ENCODE results near the gene ZCCHC2. TPM values are rescaled to one million over a fixed set of nuclear protein-coding genes. Genes with fewer than 3 reads are reported as not detected.
A peak's percentile ranks its signal among the peaks of the same experiment; 100 is the strongest.

ZCCHC2 gene
- total RNA-seq, 4 donors from 2014 or later: 17.6 to 36.6 (median 22.4) TPM

DNA sequence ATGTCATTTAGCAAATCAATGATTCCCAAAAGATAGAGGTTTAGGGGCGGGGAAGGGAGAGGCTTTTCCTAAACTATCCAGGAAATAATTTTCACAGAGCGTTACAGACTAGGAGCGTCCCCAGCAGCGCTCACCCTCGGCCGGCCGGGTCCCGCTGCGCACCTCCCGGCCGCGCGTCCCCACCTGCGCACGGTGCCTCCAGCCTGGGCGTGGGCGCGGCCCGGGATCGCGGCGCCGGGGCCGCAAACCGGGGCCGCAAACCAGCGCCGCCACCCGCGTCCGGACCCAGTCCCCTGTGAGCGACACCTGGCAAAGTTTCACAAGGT is 684 bp upstream of the ZCCHC2 start:
- 1% methylated on average over 27 of the region's 32 CpGs; no CpG with 5 or more reads in 1 of the 2 donors for WGBS, 2 donors (ENCODE audit: low coverage in 1 of 2)

DNA sequence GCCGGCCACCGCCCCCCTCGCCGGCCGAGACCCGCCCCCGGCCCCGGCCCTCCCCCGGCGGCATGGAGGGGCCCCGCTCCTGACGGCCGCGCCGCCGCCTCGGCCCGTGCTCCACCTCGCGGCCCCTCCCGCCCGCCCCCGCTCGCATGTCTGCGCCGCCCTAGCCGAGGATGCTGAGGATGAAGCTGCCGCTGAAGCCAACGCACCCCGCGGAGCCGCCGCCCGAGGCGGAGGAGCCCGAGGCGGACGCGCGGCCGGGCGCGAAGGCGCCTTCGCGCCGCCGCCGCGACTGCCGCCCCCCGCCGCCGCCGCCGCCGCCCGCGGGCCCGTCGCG is 397 bp downstream of the ZCCHC2 start:
- H3K27ac ChIP-seq: peak overlapping the region; percentile 92 to 99 (median 98)
- peak overlapping the region in 3 of 4 donors; percentile 69 to 95 (median 90) for H3K4me3 ChIP-seq
- no peak for TF ChIP-seq POLR2AphosphoS5 (IDR thresholded peaks at IDR 0.05)
- TF ChIP-seq POLR2A (IDR thresholded peaks at IDR 0.05): no peak
- no peak for TF ChIP-seq CTCF (IDR thresholded peaks at IDR 0.05)
- no peak for TF ChIP-seq EP300 (IDR thresholded peaks at IDR 0.05; ENCODE audit: low read depth)
- intact Hi-C loops (cut with DNase I; ENCODE audit: low total_unique reads): no loop called here
- in situ Hi-C loops (cut with MboI; ENCODE audit: low pct_ligation_motif_present in 1 of 4, low pct_unique_long_range_greater_than_20kb in 1 of 4, low sequenced_read_pairs in 3 of 4): no loop called here
- DNase-seq: no peak
- 0% methylated on average over 21 of the region's 62 CpGs; no CpG with 5 or more reads in 1 of the 2 donors for WGBS, 2 donors (ENCODE audit: low coverage in 1 of 2)
- no peaks in the 10 kb centered on the region for H3K9me3 ChIP-seq
- H3K4me1 ChIP-seq: peaks cover 7 to 31% (median 17%) of the 10 kb centered on the region in 4 donors
- H3K36me3 ChIP-seq: no peaks in the 10 kb centered on the region
- no peaks in the 10 kb centered on the region for H3K27me3 ChIP-seq

More for the DNA sequence above, 684 bp upstream of the ZCCHC2 start:
- Histone ChIP-seq H3K9me3 (no peaks in the 10 kb centered on the region), H3K4me1 (peaks cover 7 to 25% (median 13%) of the 10 kb centered on the region in 4 donors), H3K36me3 (no peaks in the 10 kb centered on the region), H3K27me3 (no peaks in the 10 kb centered on the region), H3K27ac (peak overlapping the region; percentile 92 to 99 (median 98)), H3K4me3 (peak overlapping the region; percentile 52 to 95 (median 80))
- intact Hi-C loops (cut with DNase I; ENCODE audit: low total_unique reads): no loop called here
- in situ Hi-C loops (cut with MboI; ENCODE audit: low pct_ligation_motif_present in 1 of 4, low pct_unique_long_range_greater_than_20kb in 1 of 4, low sequenced_read_pairs in 3 of 4): no loop called here
- no peak for DNase-seq
- TF ChIP-seq CTCF (IDR thresholded peaks at IDR 0.05) (no peak), POLR2A (IDR thresholded peaks at IDR 0.05) (no peak)

DNA sequence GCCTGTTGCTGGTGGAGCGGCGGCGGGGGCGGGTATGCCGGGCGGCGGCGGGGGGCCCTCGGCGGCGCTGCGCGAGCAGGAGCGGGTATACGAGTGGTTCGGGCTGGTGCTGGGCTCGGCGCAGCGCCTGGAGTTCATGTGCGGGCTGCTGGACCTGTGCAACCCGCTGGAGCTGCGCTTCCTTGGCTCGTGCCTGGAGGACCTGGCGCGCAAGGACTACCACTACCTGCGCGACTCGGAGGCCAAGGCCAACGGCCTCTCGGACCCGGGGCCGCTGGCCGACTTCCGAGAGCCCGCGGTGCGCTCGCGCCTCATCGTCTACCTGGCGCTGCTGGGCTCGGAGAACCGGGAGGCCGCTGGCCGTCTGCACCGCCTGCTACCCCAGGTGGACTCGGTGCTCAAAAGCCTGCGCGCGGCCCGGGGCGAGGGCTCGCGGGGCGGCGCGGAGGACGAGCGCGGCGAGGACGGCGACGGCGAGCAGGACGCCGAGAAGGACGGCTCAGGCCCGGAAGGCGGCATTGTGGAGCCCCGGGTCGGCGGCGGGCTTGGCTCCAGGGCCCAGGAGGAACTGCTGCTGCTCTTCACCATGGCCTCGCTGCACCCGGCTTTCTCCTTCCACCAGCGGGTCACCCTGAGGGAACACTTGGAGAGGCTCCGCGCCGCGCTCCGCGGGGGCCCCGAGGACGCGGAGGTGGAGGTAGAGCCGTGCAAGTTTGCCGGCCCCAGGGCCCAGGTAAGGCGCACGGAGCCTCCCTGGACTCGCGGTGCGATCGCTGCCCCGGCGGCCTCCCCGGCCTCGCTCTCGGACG is 1.0 kb downstream of the ZCCHC2 start:
- Histone ChIP-seq H3K36me3 (no peaks in the 10 kb centered on the region), H3K27ac (peak overlapping the region; percentile 92 to 99 (median 98)), H3K9me3 (no peaks in the 10 kb centered on the region), H3K4me3 (peak overlapping the region; percentile 69 to 95 (median 91)), H3K27me3 (no peaks in the 10 kb centered on the region), H3K4me1 (peaks cover 7 to 31% (median 17%) of the 10 kb centered on the region in 4 donors)
- intact Hi-C loops (cut with DNase I; ENCODE audit: low total_unique reads): no loop called here
- peak; percentile 48 for DNase-seq
- no peak for TF ChIP-seq CTCF (IDR thresholded peaks at IDR 0.05)
- peak in 1 of 3 donors; percentile 16 for TF ChIP-seq POLR2AphosphoS5 (IDR thresholded peaks at IDR 0.05)
- in situ Hi-C loops (cut with MboI; ENCODE audit: low pct_ligation_motif_present in 1 of 4, low pct_unique_long_range_greater_than_20kb in 1 of 4, low sequenced_read_pairs in 3 of 4): no loop called here
- WGBS, 2 donors (ENCODE audit: low coverage in 1 of 2): 1% methylated on average over 60 of the region's 100 CpGs; no CpG with 5 or more reads in 1 of the 2 donors

- intact Hi-C loops (cut with DNase I; ENCODE audit: low total_unique reads) (loop anchor here (5.0 kb wide), 1 partner anchor 512 kb away; no protein-coding TSS in a partner anchor), in situ Hi-C loops (cut with MboI; ENCODE audit: low pct_ligation_motif_present in 1 of 4, low pct_unique_long_range_greater_than_20kb in 1 of 4, low sequenced_read_pairs in 3 of 4) (loop anchor here in 1 of 4 donors (25.0 kb wide), 1 partner anchor 337 kb away; the partner anchor contains the start of genes PIGN and RELCH)
- WGBS, 2 donors (ENCODE audit: low coverage in 1 of 2): 4 to 20% methylated on average over 3 to 40 of the region's 57 CpGs
- H3K4me1 ChIP-seq: peaks cover 7 to 31% (median 18%) of the 10 kb centered on the region in 4 donors
- H3K27ac ChIP-seq: peak overlapping the region; percentile 92 to 99 (median 98)
- no peaks in the 10 kb centered on the region for H3K36me3 ChIP-seq
- H3K4me3 ChIP-seq: peak overlapping the region; percentile 69 to 95 (median 91)
- DNase-seq: peak; percentile 71
- TF ChIP-seq POLR2AphosphoS5 (IDR thresholded peaks at IDR 0.05) (peak; percentile 53 to 71 (median 67)), POLR2A (IDR thresholded peaks at IDR 0.05) (peak; percentile 84), EP300 (IDR thresholded peaks at IDR 0.05; ENCODE audit: low read depth) (no peak)
- H3K9me3 ChIP-seq: no peaks in the 10 kb centered on the region
- H3K27me3 ChIP-seq: no peaks in the 10 kb centered on the region
Measured at GRCh38 chr18:62524440-62525200, 1.8 kb downstream of the ZCCHC2 start.

All from transverse colon (tissue), 4 donors.